COLO668 (cell line): Measurements from ENCODE around the gene KY.

ENCODE experiments used
- DNase-seq: peaks from one replicate; lab custom pipeline; 2025; ENCODE audit not compliant: unreplicated experiment; lab: John Stamatoyannopoulos, UW

The KY gene, protein sequence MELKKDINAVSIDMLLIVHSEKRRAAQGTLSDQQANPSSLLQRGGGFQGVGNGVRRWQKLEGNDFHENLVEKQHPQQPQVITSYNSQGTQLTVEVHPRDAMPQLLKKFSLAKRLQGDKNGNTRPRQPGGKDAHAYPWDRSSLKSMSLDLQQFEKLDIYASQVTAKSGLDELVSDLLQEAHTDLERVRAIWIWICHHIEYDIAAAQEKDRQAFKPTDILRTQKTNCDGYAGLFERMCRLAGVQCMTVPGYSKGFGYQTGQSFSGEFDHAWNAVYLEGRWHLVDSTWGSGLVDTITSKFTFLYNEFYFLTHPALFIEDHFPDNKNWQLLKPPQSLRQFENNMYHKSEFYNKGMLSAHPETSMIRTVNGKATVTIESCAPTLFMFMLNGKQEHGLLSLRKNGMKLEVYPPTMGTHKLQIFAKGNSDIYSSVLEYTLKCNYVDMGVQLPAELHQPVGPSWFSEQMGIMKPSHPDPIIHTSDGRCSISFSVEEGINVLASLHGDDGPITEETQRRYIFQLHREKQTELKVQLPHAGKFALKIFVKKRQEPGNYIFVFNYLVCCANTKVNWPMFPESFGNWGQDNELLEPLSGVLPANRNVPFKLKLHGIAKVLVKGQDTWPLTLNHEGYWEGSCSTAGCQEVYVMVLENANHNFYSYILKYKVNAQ

DNA sequence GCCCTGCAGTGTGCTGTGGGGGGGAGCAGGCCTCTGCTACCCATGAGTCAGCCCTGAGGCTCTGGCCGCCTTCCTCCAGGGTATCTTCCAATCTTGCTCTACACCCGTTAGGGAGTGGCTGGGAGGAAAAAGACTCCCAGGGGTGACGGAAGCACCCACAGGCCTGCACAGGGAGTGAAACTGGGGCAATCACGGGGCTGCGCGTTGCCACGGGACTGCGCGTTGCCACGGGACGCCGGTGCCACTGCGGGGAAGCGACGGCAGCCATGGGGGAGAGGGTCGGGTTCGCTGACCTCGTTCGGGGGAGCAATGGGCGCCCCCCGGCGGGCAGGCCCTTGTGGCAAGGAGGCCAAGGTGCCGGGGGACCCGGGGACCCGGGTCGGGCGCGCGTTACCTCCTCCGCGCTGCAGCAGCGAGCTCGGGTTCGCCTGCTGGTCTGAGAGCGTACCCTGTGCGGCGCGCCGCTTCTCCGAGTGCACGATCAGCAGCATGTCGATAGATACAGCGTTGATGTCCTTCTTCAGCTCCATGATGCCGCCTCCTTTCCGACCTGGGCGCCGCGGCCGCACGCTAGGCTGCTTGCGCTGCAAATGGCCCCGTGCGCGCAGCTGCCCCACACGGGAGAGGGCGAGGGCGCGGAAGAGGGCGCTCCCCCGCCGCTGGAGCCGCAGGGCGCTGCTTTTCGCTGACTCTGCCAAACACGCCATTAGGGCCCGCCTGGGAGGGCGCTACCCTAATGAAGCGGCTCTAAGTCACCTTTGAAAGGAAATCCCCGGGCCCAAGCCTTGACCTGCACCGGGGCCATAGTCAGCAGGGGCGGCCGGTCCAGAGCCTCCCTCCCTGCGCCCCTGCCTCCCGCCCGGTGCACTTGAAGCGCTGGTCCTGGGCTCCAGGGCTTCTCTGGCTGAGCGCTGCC is at the start of gene KY:
Gene KY, minus strand, starts transcription at position 592 of the 916 bp plus-strand sequence. Its CDS starts 62 bp downstream, at position 530.
- DNase-seq, result peak; percentile 72

DNA sequence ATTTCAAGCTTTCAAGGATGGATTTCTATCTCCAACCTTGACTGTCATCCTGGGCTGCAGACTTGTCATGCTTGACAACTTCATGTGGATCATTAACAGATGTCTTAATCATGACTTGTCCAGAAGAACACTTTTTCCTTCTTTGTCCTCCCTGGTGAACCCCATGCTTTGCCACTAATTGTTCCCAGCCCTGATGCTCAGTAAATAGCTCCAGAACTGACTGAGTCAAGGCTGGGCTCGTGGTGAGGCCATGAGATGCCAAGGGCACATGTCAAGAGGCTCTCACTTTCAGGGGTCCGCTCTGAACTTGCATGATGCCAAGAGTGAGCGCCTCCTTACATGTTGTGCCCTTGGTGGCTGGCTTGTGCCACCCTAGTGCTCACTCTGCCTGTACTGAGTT is 48.9 kb upstream of the KY start:
- no peak for DNase-seq

DNA sequence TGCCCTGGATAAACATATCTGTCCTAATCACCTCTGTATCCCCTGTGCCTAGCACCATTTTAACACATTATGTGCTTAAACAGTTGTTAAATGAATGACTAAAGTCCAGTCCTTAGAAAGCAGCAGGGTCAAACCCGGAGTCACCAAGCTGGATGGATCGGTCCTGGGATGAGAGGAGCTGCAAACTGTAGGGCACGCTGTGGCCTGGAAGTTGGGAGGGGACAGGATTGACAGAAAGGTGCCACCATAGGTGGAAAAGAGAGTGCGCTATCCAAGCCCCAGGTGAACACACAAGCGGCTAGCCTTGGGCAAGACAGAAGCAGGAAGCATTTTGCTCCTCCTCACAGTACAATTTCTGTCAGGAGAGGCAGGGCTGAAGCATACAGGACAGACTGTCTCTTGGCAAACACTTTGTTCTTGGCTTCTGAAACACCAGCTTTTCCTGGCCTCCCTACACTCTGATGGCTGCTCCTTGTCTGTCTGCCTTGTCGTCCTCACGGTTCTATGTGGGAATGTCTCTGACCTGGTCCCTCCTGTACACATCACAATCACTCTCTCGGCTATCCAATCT is 48.4 kb upstream of the KY start:
- DNase-seq, result no peak

DNA sequence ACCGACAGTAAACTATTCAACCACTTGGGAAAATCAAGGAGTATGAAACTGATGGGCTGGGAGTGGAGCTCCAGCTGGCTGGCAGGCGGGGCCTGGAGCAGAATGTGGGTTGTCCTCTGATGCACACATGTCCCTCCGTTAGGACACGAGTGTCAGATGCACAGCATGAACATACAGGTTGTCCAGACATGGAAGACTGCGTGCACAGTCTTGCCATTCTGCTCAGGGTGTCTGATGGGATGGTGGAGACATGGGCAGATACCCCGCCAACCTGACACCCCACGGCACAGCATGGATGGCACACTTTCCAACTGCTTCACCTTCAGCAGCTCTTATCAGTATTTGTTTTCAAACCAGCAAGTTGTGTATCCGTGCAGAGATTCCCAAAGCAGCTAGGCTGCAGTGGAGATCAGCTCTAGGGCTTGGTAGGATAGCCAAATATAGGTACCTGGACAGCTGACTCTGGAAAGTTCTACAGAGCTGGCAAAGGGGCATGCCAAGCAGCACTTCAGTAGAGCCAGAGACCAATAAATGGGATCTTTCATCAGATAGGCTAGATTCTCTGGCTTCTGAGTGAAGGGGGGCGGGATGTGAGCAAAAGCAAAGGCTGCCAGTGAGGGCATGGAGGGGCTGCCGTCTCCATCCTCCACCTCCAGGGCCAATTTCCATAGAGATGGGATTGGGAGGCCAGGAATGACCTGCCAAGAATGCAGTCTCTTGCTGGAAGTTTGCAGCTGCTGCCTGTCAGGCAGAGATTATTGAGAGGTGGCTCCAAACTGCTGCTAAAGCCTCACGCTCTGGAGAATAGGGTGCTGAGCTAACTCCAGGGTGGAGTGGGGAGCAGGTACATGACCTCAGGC is 47.2 kb upstream of the KY start:
- DNase-seq, result no peak

DNA sequence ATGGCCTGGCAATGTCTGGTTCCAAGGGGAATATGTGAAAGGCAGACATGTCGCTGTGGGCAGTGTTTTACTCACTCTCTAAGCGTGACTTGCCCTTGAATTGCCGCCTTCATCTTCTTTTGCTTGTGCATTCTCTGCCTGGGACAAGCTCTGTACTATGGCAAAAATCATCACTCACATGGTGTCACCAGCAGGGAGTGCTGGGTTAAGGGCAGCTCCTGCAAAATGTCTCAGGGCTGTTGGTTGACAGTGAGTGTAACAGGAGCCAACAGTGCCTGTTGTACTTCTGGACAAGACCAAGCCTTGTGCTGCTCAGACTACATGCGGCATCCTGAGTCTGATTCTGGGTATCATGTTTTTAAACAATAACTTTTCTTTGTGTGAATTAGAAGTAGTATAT is 45.3 kb upstream of the KY start:
- no peak for DNase-seq

DNA sequence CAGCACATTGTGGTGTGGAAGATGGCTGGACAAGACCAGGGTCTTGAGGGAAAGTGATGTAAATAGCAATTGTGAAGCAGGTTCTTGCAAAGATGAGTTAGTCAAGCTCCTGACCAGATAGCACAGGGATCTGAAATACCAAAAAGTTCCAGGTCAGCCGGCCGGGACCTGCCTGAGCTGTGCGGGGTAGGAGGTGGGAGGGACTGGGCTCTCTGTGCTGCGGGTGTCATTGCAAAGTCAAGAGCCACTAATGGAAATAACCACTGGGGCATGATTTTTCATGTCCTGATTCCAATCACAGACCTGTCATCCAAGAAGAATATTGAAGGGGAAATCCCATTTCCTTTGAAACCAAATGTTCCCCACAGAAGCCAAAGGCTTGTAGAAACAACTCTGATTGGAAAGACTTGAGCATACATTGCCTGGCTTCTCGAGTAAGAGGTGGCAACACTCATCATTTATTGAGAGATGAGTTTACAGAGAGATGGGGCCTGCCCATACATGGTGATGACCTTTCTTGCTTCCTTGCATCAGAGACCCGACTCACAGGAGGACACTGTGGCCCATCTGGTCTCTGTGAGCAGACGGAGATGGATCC is 44.2 kb upstream of the KY start:
- DNase-seq, result no peak

DNA sequence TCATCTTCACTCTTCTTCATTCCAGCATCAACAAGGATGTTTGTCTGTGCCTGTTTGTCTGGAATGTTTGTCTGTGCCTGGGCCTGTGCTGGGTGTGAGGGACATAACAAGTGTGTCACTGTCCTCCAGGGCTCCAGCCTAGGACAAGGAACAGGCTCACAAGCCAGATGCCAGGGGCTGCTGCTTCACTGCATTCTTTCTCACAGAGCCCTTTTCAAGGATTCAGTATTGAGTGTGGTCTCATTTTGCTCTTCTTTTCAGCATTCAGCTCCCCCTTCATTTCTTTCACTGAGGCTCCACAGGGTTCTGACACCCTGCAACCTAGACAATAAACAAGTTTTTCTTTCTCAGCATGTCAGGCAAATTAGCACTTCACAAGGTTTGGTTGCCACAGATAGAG is 43.6 kb upstream of the KY start:
- no peak for DNase-seq

DNA sequence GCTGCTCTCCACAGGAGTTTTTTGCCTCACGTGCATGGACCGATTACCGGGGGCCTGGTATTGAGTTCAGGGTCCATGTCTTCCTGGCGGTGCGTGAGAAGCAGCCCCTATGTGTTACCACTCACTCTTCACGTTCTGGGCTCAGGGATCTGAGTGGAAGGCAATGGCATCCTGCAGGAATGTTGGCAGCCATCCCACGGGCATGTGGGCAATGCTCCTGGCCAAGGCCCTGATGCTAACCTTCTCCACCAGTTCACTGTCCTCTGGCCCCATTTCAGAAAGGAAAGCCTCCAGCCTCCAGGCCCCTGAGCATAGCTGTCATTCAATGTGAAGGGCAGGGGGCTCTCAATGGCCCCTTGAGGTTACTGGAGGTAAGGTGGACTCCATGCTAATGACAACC is 43.0 kb upstream of the KY start:
- DNase-seq, result no peak

DNA sequence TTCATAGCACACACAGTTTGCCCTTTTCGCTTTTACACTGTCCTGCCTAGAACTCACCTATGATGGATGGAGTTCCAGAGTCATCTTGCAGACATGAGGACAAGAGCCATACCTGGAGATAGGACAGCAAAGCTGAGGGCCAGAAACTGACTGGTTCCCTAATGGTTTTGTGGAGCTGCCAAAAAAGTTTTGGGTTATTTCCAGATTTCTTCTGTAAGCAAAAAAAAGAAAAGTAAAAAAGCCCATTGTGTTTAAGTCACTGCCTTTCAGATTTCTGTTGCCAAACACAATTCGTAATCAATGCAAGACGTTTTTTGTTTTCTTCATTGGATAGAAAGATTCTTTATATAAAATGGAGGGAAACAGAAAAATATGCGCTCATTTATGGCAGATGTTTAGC is 42.4 kb upstream of the KY start:
- DNase-seq, result no peak

DNA sequence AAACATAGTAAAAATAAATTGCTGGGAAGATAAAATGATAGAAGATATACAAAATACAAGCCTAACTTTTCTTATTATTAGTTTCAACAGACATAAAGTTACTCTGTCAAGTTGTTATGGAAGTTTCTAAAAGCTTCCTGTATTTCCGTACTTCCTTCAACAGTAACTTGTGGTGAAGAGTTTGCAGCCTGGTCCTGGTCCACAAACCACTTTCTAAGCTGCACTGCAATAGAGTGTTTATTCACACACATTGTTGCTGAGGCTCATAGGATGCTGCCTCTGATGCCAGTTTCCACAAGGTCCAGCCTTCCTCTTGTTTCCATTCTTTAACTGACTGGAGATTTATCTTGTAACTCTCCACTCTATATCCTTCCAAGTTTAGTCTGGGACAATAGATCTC is 39.4 kb upstream of the KY start:
- no peak for DNase-seq

DNA sequence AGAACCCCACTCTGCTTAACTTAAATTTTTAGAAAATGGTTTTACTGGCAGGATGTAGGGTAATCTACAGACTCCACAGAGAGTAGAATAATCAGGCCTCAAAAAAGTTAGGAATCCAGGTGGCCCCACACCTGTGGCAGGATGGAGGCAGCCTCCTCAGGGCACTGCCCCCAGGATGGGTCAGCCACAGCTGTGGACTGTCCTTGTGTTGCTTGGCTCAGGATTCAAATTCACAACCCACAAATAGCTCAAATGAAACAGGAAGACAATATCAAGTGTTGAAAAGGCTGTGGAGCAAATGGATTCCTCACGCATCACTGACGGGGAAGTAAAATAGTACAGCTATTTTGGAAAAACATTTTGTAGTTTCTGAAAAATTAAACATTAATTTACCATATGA is 36.8 kb upstream of the KY start:
- DNase-seq, result no peak

DNA sequence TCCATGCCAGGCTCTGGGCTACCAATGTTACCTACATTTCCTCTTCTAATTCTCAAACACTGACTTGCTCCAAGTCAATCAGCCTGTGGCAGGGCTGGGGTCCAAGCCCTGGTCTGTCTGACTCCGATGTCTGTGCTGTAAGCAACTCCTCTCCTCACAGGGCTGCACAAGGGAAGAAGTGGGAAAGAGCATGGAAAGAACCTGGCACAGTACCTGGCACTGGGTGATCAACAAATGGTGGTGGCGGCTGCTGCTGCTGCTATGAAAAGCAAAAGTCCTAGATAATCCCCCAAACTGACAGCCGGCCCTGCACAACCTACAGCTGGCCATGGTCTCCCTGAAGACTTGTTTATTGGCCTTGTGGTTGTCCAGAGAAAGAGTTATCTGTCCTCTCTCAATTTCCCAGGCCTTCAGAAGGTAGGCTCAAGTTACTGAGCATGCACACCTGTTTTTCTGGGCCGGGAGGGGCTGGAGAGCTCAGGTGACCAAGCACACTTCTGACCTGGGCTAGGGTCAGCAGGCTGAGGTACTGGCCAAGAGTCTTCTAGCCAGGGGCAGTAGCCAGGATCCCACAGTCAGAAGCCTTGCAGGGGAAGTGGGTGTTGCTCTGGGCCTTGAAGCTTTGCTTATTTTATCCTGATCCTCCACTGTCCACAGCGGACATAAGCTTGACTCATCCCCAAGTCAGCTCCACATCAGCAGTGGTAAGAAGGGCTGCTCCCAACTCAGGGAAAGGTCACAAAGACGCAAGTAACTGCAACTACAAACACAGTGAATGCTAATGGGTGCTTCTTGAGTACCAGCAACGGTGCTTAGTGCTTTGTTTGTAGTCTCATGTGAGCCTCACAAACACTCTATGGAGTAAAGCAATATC is 35.3 kb upstream of the KY start:
- no peak for DNase-seq

DNA sequence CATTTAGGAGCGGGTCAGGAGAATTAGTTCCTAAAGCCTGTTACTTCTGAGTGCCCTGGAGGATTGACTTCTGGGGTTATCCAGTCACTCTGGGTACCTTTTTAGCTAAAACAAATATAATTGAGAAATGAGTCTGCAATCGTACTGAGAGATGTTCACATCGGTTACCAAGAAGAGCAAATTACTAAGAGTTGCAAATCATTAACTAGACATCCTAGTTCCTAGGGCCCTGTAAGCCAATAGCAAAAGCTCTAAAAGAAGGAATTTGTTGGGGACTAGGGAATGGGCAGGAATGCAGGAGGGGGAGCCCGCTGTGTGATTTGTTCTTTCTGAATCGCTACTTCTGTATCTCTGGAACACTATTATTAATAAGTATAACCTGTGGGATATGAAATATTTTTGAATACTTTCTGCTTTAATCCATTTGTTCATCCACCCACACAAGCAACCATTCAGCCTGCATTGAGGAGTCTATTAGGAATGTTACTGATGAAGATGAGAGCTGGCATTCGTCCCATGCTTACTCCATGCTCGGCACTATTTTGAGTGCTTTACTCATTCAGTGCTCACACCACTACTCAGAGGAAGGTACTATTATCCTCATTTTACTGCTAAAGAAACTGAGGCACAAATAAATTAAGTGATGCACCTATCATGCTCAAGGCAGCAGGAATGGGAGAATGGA is 31.5 kb upstream of the KY start:
- DNase-seq, result no peak

DNA sequence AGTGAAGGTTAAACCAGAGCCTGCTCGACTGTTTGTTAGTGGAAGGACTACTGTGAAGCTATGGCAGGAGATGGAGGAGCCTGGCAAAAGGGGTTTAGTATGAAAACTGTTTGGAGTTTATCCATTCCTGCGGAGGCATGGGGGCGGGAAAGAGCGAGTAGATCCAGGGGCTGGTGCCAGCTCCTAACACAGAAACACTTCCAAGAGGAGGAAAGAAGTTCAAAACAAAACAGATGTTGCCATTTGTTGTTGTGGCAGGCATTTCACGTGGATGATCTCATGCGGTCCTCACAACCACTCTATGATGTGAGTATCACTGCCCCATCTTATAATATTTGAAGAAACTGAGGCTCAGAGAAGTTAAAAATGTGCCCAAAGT is 30.7 kb upstream of the KY start:
- no peak for DNase-seq

DNA sequence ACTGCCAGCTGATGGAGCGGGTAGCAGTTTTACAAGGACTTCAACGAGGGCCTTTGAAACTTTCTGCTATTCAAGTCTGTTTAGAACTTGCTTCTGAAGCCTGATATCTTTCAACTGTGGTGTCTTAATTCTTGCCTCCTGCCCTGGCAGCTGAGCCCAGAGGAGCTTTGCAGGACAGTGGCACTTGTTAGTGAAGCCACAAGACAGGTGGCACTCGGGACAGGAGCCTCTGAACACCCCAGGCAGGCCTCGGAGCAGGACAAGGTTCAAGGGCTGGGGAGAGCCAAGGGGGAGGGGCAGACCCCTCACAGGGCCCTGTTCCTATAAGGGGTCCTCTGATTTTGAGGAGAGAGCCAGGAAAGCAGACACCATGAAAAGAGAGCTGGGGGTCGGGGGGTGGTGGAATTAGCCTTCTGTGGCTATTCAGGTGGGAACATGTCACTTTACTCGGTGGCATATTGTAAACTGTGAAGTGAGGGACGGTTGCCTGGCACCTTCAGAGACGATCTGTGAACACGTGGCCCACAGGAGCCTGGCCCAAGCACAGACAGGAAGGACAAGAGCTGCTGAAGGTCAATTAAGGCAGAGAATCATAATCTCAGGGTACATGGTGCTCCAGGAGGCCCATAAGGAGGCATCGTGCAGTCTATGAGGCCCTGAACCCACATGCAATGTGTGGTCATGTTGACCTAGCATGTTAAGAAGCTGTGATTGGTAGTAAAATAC is 30.1 kb upstream of the KY start:
- DNase-seq, result no peak

DNA sequence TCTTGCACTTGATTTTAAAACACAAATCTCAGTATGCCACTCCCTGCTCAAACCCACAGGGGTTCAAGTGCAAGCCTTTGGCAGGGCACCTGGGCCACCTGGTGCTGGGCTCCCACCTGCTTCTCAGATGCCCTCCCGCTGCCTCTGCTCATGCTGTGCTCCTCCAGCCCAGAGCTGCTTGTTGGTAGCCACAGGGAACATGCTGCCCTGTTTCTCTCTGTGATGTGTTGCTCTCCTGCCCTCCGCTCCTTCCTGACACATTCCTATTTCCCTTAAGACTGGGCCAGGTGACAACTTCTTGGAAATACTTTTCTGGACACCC is 27.1 kb upstream of the KY start:
- DNase-seq, result no peak

DNA sequence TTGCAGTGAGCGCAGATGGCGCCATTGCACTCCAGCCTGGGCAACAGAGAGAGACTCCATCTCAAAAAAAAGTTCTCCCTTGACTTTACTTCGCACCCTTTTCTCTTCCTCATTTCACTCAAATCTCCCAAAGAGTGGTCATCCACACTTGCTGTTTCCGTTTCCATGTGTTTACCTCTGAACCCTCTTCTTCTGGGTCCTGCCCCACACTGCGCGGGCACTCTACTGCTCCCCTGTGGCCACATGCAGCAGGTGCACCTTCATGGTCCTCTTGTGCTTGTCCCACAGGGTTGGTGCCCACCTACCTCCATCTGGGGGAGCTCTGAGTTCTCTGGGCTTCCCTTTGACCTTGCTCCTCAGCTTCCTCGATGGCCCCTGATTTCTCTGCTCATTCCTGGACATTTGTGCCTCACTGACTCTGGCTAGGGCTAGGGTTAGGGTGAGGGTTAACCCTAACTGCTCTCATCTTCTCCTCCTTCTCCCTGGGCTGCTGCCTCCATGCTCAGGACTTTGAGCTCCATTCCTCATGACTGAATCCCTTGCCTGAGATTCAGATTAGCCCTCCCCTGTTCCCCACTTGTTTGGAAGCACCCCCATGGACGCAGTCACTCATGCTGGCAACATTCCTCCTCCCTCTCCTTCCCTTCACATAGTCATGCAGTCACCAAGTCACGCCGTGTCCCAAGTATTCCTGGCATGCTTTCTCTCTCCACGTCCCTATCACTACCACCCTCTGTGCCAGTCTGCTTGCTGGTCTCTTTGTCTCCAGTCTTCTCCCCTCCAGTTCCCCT is 26.6 kb upstream of the KY start:
- DNase-seq, result no peak
